Measurements from ENCODE around the gene OR4D5.

The OR4D5 gene

GRCh38 chr11:123939317-123939716 lies at the start of gene OR4D5:
TSS of gene OR4D5 (plus strand) at chr11:123939617. CDS start at chr11:123939617, 0 bp downstream.
- DNase-seq = no peak

DNA sequence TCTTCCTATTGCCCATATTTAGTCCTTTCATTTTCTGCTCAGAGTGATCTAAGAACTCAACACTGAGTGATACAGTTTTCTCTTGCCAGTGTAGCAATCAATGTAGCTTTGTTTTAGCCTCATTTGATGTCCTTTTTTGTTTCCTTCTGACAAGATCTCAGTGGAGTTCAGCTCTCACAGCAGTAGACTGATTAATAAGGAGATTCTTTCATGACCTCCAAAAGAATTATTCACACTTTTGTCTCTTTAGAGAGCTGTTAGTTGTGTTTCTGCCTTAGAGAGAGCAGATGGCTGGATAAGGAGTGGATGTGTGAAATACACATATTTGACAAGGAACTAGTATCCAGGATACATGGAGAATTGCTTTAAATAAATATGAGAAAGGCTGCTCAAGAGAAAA lies 47.4 kb upstream of the OR4D5 start:
- no peak for DNase-seq

DNA sequence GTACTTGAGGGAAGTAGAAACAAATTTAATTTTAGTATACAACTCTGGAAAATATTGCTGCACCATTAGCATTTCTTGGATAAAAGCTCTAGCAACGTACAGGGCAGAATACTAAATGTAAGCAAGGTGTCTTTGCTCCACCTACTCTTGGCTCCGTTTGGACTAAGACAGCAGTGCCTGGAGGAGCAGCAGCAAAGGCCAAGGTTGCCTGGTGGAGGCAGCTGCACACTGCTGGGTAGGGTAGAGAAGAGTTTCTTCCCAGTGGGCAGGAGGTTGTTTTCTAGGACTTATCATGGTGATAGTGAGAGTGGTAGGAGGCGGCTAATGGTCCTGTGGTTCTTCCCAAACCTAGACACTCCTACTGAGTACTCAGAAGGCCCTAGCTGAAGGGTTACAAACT lies 39.6 kb upstream of the OR4D5 start:
- DNase-seq = no peak

- DNase-seq = no peak
Measured at GRCh38 chr11:123901867-123902266, 37.5 kb upstream of the OR4D5 start, which contains the start of gene OR8D4. TSS of gene OR8D4 (plus strand) at chr11:123902167. CDS start at chr11:123906432, 4,265 bp downstream.

- DNase-seq = no peak
Measured at GRCh38 chr11:123903932-123904331, 35.5 kb upstream of the OR4D5 start.

- DNase-seq = no peak
Measured at GRCh38 chr11:123904932-123905331, 34.5 kb upstream of the OR4D5 start.

GRCh38 chr11:123905826-123906225 lies 33.6 kb upstream of the OR4D5 start:
- no peak for DNase-seq

DNA sequence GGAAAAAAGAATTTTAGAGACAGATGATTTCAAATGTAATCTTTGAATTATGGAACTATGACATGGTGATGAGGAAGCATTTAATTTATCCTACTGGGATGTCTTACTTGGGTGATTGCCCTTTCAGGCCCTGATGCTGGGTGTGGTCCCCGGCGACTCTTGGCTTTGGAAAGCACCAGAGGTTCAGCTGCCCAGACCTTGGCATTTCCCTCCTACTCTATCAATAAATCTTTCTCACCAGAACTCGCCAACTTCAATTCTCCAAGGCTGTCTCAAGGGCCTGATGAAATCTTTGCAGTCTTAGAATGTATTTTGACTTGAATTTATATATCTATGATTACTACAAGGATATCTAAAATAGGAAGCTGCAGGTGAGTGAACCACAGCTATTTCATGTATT lies 18.5 kb upstream of the OR4D5 start:
- no peak for DNase-seq

GRCh38 chr11:123924027-123924426 lies 15.4 kb upstream of the OR4D5 start:
- no peak for DNase-seq

- no peak for DNase-seq
Measured at GRCh38 chr11:123942413-123942812, 3.0 kb downstream of the OR4D5 start.

GRCh38 chr11:123943738-123944137 lies 4.3 kb downstream of the OR4D5 start, which contains the start of gene OR6T1:
TSS of gene OR6T1 (minus strand) at chr11:123943838. CDS start at chr11:123943838, 0 bp downstream.
- no peak for DNase-seq

DNA sequence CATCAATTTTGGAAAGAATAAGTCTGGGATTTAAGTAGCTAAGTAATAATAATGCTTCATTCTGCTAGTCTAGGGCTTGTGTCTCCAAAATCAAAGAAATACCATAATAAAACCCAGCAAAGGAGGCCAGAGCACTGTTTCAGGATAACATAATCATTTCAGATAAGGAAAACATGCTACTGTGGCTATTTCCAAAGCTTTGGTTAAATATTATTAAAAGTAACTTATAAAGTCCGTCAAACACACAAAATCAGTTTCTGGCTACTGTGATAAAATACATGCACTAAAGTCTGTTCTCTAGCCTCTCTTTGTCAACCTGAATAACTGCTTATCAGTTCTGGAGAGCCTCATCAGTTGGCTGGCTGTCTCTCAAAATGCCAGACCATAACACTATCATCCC lies 5.7 kb downstream of the OR4D5 start:
- no peak for DNase-seq

GRCh38 chr11:123956752-123957151 lies 17.3 kb downstream of the OR4D5 start:
- DNase-seq = no peak

DNA sequence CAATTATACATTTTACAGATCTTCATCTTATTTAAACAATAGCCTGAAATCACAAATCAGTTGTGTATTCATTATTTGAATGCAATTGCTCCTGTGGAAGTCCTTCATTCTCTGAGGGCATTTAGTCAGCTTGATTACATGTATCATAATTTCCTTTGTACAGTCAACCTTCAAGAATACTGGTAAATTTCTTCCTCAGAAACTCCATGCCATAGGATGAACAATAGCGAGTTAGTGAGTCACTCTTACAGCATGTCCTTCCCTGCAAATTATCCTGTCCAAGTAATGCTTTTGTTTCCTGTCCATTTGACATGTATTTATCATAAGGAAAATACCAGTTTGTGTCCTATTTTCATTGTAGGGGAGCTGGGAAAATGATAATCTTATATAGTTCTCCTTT lies 34.4 kb downstream of the OR4D5 start:
- DNase-seq = no peak

- DNase-seq = no peak
Measured at GRCh38 chr11:123976770-123977560, 37.5 kb downstream of the OR4D5 start.

DNA sequence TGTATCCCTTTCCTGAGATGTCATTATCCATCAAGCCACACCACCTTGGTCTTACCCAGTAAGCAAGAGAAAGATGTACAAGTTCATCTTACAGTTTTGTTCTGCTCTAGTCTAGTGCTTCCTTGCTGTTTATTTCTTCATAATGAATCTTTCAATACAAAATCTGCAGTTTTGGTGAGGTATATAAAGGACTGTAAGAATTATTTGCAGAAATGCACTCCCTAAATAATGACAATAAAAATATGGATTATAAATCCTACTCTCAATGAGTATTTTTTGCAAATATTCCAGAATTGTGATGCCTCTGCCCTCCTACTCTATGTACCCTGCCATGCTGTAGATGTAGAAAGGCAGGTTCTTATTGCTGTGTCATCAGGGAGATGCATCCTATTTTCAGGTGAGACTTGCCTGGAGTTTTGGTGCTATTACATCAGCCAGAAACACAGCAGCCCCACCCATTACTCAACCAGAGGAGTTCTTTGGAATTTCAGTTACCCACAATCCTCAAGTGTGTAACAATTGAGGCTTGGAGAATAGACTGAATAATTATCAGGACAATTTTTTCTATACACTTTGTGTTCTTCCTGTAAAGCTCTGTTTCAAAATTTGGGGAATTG lies 38.4 kb downstream of the OR4D5 start, which contains the start of gene OR10S1:
TSS of gene OR10S1 (minus strand) at position 51 of the 617 bp plus-strand sequence. CDS start 117 bp downstream, outside the sequence.
- DNase-seq = no peak

DNA sequence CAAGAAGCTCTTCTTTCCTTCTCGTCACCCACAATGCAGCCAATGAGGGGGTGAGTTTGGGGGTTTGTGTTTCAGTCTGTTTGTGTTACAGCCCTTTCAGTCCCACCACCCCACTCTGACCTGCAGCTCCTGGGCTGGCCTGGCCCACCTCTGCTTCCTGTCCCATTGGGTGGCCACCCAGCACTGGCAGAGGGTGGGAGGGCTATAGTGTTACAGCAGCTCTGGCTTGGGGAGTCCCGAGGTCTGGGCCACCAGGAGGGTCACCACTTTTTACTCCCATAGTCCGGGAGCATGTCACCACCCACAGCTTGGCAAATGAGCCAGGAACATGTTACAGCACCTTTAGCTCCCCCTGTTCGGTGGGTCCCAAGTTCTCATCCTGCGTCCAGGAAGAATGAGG lies 39.9 kb downstream of the OR4D5 start:
- DNase-seq = no peak

Measured in CD4-positive, alpha-beta T cell treated with Interleukin-6 for 4 hours (primary cell).